AG04449 (cell line): Measurements from ENCODE around the gene ATP13A2.
"Not testable (repeated sequence)": the region's sequence is repeated elsewhere in the genome, so short reads cannot be mapped to it uniquely, and the experiment has no call there.

ENCODE experiments used
- CTCF ChIA-PET: fragments of 350-600 bp; formaldehyde crosslinking; extraction: SDS; loops from one replicate; lab custom pipeline; 2021; ENCODE audit warnings: antibody characterized with exemption; lab: Yijun Ruan, JAX
- POLR2A ChIA-PET: fragments of 400-600, 350-600 bp; formaldehyde crosslinking; extraction: SDS; loops from one replicate; lab custom pipeline; 2020; ENCODE audit warnings: antibody characterized with exemption, inconsistent platforms; lab: Yijun Ruan, JAX
- DNase-seq: peaks from one replicate; pipeline ENCODE4 v3.0.0-alpha.2; 2010; ENCODE audit warnings: low read depth, low spot score
- H3K4me3 ChIP-seq: 2 replicates; pipeline ENCODE4 v1.5.1; 2011; ENCODE audit warnings: low read depth, mild to moderate bottlenecking, control low read depth, low read length
- TF ChIP-seq, protein P1 (sequence below): IDR thresholded peaks from one replicate; pipeline ENCODE4 v1.5.1; 2011; ENCODE audit warnings: mild to moderate bottlenecking, moderate library complexity, low read length, control low read depth, inconsistent platforms; ENCODE audit not compliant: insufficient read depth; ENCODE audit errors: missing control alignments

ATP13A2 gene

DNA sequence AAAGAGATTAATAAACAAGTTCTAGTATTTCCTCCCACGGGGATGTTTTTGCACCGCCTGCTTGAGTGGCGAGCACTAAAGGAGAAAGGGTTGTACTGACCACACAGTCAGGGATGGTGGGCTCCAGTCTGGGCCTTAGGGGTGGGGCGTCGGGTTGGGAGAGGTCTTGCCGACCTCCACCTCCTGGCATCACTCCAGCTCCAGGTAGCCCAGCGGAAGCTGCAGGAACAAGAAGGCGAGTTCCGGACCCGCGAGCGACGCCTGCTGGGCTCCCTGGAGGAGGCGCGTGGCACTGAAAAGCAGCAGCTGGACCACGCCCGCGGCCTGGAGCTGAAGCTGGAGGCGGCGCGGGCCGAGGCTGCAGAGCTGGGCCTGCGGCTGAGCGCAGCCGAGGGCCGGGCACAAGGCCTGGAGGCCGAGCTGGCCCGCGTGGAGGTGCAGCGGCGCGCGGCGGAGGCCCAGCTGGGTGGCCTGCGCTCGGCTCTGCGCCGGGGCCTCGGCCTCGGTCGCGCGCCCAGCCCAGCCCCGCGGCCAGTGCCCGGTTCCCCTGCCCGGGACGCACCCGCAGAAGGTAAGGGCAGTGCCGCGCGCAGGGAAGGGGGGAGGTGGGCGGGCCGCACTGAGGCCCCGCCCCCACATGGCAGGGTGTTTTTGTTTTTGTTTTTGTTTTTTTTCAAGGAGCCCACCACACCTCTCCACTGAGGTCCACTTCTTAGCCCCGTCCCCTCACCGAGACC lies 51.0 kb downstream of the ATP13A2 start:
- H3K4me3 ChIP-seq, result peak overlapping the region; percentile 48
- POLR2A ChIA-PET, result interaction anchor here (1.1 to 1.5 kb wide), 2 partner anchors 10 to 18 kb away, joined by 3 to 4 read pairs; no protein-coding TSS in a partner anchor
- DNase-seq, result no peak
- TF ChIP-seq, protein P1, sequence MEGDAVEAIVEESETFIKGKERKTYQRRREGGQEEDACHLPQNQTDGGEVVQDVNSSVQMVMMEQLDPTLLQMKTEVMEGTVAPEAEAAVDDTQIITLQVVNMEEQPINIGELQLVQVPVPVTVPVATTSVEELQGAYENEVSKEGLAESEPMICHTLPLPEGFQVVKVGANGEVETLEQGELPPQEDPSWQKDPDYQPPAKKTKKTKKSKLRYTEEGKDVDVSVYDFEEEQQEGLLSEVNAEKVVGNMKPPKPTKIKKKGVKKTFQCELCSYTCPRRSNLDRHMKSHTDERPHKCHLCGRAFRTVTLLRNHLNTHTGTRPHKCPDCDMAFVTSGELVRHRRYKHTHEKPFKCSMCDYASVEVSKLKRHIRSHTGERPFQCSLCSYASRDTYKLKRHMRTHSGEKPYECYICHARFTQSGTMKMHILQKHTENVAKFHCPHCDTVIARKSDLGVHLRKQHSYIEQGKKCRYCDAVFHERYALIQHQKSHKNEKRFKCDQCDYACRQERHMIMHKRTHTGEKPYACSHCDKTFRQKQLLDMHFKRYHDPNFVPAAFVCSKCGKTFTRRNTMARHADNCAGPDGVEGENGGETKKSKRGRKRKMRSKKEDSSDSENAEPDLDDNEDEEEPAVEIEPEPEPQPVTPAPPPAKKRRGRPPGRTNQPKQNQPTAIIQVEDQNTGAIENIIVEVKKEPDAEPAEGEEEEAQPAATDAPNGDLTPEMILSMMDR, result peak; percentile 90
- CTCF ChIA-PET, result interaction anchor here (0.5 to 16.8 kb wide), 27 partner anchors 9 to 340 kb away, joined by 3 to 447 read pairs (median 5); partner anchors contain the start of genes MFAP2 and SDHB

DNA sequence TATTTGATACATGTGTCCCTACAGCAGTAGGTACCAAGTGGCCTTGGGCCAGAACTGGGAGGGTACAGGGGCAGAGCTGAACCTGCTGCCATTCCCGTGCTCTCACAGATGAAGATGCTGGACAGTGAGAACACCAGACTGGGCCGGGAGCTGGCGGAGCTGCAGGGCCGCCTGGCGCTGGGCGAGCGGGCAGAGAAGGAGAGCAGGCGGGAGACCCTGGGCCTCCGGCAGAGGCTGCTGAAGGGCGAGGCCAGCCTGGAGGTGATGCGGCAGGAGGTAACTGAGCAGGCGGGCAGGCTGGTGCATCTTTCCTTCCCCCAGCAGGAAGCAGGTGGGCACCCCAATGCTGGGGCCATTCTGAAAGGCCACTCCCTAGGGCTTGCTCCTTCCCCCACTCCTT lies 53.3 kb downstream of the ATP13A2 start:
- DNase-seq, result no peak
- CTCF ChIA-PET, result interaction anchor here (1.3 to 16.8 kb wide), 3 partner anchors 8 to 89 kb away, joined by 3 to 447 read pairs (median 7); partner anchors contain the start of gene SDHB
- TF ChIP-seq, protein P1, result no peak
- POLR2A ChIA-PET, result no interaction called here
- no peak overlapping the region for H3K4me3 ChIP-seq

DNA sequence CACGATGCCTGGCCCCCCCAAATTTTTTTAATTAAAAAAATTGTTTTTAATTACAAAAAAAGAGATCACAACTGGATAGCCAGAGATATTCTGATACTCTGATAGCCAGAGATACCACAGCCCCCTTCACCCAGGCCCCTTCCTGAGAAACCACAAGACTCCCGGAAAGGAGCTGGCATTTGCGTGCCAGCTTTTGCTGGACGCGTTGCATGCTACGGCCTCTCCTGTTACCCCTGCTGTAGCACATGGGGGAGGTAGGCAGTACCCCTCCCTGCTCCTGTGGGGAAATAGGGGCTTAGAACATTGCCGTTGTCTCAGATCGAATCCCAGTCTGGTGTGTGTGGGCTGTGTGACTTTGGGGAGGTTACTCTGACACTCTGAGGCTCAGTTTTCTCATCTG lies 54.0 kb downstream of the ATP13A2 start:
- CTCF ChIA-PET, result interaction anchor here (0.9 to 16.8 kb wide), 3 partner anchors 9 to 90 kb away, joined by 3 to 447 read pairs (median 3); partner anchors contain the start of gene SDHB
- H3K4me3 ChIP-seq, result no peak overlapping the region

DNA sequence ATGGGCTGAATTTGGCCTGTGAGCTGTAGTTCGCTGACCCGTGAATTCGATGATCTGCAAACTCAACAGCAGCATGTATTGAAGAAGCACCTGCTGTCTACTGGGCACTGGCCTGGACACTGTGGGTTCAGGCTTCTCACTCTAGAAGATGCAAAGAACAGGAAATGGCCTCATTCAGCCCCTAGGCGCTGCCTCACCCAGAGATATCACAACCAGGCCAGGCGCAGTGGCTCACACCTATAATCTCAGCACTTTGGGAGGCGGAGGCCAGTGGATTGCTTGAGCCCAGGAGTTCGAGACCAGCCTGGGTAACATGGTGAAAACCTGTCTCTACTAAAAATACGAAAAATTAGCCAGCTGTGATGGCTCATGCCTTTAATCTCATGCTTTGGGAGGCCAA lies 55.0 kb downstream of the ATP13A2 start:
- DNase-seq, result no peak
- no peak overlapping the region for H3K4me3 ChIP-seq
- POLR2A ChIA-PET, result no interaction called here
- CTCF ChIA-PET, result interaction anchor here (0.9 to 16.8 kb wide), 3 partner anchors 9 to 91 kb away, joined by 3 to 447 read pairs (median 17); partner anchors contain the start of gene SDHB
- TF ChIP-seq, protein P1, result no peak

More for the DNA sequence above, 54.0 kb downstream of the ATP13A2 start:
- POLR2A ChIA-PET, result interaction anchor here (0.5 kb wide), 1 partner anchor 71 kb away, joined by 3 read pairs; no protein-coding TSS in a partner anchor
- TF ChIP-seq, protein P1, result no peak
- no peak for DNase-seq

DNA sequence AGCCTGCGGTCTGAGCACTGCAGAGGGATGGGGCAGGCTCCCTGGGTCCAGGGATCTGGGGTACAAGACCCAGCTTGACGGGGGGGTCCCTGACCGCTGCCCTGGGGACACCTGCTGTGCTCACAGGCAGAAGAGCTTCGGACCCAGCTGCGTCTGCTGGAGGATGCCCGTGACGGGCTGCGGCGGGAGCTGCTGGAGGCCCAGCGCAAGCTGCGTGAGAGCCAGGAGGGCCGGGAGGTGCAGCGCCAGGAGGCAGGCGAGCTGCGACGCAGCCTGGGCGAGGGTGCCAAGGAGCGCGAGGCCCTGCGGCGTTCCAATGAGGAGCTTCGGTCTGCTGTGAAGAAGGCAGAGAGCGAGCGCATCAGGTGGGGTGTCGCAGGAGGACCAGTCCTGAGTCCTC lies 56.5 kb downstream of the ATP13A2 start:
- TF ChIP-seq, protein P1, result no peak
- no peak overlapping the region for H3K4me3 ChIP-seq
- CTCF ChIA-PET, result interaction anchor here (1.5 to 16.8 kb wide), 3 partner anchors 11 to 92 kb away, joined by 3 to 447 read pairs (median 17); partner anchors contain the start of gene SDHB
- no peak for DNase-seq
- POLR2A ChIA-PET, result no interaction called here

DNA sequence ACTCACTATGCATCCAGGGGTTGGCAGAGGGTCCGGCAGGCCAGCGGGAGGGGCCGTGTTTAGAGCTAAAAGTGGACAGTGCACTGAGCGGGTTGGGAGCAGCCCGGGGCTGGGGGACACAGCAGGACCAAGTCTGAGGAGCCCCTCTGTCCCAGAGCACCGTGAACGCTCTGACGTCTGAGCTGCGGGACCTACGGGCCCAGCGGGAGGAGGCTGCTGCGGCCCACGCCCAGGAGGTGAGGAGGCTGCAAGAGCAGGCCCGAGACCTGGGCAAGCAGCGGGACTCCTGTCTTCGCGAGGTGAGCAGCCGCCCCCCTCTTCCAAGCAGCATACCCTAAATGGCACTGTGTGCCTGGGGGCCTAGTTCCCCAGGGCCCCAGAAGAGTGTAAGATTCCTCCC lies 57.1 kb downstream of the ATP13A2 start:
- TF ChIP-seq, protein P1, result no peak
- CTCF ChIA-PET, result interaction anchor here (3.0 to 16.8 kb wide), 2 partner anchors 11 to 93 kb away, joined by 17 to 447 read pairs; partner anchors contain the start of gene SDHB
- POLR2A ChIA-PET, result no interaction called here
- no peak overlapping the region for H3K4me3 ChIP-seq
- DNase-seq, result no peak

DNA sequence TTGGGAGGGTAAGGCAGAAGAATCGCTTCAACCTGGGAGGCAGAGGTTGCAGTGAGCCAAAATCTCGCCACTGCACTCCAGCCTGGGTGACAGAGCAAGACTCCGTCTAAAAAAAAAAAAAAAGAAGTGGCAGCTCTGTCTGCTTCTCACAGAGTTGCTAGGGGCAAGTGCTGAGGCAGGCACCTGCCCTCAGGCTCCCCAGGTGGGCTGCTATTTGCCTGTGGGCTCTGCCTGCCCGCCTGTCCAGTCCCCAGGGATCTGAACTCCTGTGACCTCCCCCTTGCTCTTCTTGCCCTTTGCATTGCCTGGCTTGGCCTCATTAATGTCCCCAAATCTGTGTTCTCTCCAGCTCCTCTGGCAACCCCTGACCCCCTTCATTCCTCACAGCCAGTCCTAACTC lies 59.4 kb downstream of the ATP13A2 start:
- ChIA-PET CTCF (interaction anchor here (0.7 to 16.8 kb wide), 32 partner anchors 10 to 331 kb away, joined by 3 to 447 read pairs (median 5); partner anchors contain the start of genes MFAP2 and SDHB), POLR2A (interaction anchor here (2.0 kb wide), 1 partner anchor 14 kb away, joined by 4 read pairs; no protein-coding TSS in a partner anchor)
- not testable (repeated sequence) for DNase-seq, H3K4me3 ChIP-seq

DNA sequence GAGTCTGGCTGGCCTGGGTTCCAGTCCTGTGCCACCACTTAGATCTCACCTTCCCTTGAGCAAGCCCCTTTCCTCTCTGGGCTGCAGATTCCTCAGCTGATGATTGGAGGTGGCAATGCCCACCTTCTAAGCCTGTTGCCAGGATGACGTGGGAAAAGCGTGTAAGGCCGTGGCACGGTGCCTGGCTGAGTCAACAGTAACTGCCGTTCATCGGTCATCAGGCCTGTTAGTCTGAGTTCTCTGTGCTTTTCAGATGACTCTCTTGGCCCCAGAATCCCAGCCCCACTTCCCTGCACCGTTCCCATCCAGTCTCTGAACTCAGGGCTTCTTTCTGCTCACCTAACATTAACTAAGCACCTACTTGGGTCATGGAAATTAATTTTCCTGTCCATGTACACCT lies 62.7 kb downstream of the ATP13A2 start:
- H3K4me3 ChIP-seq, DNase-seq, POLR2A ChIA-PET: not testable (repeated sequence)
- CTCF ChIA-PET, result interaction anchor here (4.1 to 16.8 kb wide), 2 partner anchors 13 to 98 kb away, joined by 78 to 447 read pairs; partner anchors contain the start of gene SDHB
